Gastrocnemius medialis (tissue), 4 donors: Measurements from ENCODE around the gene IGFALS.

Experiments
- POLR2A ChIP-seq, 2 donors: fragments of 450-650 bp; IDR thresholded peaks; one replicate each; pipeline ENCODE4 v1.6.1; 2017; ENCODE audit warnings: antibody characterized with exemption in 2 of 2, mild to moderate bottlenecking in 2 of 2, moderate library complexity in 2 of 2
- TF ChIP-seq, protein P1 (sequence below), 5 experiments: fragments of 450-650 bp in 3 of 5; fragments of 200-600 bp in 2 of 5; sonication (generic) in 2 of 5; IDR thresholded peaks in 4 of 5; conservative IDR thresholded peaks in 1 of 5; 1 replicate in 4 of 5; 2 replicates in 1 of 5; pipeline ENCODE4 v1.5.1; 2016 to 2019; ENCODE audit warnings: antibody characterized with exemption in 5 of 5, mild to moderate bottlenecking in 3 of 5, moderate library complexity in 3 of 5

DNA sequence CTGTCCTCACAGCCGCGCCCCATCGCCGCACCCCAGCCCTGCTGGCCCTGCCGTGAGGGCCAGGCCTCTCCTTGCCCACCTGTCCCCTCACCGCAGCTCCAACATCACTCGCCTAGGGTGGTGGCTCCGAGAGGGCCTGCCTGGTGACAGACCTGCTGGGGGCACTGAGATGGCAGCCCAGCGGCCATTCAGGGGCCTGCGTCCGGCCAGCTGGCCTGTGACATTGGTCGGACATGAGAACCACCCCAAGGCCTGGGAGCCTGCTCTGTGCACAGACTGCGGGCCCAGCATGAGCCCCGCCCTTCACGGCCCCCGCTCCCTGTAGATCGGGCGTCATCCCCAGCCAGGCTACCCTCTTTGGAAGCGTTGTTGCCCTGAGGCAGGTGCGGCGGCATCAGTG is 34.0 kb downstream of the IGFALS start:
- TF ChIP-seq, protein P1, sequence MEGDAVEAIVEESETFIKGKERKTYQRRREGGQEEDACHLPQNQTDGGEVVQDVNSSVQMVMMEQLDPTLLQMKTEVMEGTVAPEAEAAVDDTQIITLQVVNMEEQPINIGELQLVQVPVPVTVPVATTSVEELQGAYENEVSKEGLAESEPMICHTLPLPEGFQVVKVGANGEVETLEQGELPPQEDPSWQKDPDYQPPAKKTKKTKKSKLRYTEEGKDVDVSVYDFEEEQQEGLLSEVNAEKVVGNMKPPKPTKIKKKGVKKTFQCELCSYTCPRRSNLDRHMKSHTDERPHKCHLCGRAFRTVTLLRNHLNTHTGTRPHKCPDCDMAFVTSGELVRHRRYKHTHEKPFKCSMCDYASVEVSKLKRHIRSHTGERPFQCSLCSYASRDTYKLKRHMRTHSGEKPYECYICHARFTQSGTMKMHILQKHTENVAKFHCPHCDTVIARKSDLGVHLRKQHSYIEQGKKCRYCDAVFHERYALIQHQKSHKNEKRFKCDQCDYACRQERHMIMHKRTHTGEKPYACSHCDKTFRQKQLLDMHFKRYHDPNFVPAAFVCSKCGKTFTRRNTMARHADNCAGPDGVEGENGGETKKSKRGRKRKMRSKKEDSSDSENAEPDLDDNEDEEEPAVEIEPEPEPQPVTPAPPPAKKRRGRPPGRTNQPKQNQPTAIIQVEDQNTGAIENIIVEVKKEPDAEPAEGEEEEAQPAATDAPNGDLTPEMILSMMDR (IDR thresholded peaks at IDR 0.05 in 4 of 5, conservative IDR thresholded peaks at IDR 0.05 in 1 of 5): no peak
- no peak for TF ChIP-seq POLR2A (IDR thresholded peaks at IDR 0.05)
